ENCODE data around the gene MRPS27. TPM values are rescaled to one million over a fixed set of nuclear protein-coding genes. Genes with fewer than 3 reads are reported as not detected.
"Not testable (repeated sequence)": the region's sequence is repeated elsewhere in the genome, so short reads cannot be mapped to it uniquely, and the experiment has no call there.

MRPS27 gene
- polyA plus RNA-seq, 4 donors: 47.3 to 74.6 (median 70.2) TPM

- no peak for DNase-seq (ENCODE audit: low read depth in 4 of 4, low spot score in 3 of 4)
These were observed 6.2 kb upstream of the MRPS27 start for GRCh38 chr5:72326306-72326649.

DNA sequence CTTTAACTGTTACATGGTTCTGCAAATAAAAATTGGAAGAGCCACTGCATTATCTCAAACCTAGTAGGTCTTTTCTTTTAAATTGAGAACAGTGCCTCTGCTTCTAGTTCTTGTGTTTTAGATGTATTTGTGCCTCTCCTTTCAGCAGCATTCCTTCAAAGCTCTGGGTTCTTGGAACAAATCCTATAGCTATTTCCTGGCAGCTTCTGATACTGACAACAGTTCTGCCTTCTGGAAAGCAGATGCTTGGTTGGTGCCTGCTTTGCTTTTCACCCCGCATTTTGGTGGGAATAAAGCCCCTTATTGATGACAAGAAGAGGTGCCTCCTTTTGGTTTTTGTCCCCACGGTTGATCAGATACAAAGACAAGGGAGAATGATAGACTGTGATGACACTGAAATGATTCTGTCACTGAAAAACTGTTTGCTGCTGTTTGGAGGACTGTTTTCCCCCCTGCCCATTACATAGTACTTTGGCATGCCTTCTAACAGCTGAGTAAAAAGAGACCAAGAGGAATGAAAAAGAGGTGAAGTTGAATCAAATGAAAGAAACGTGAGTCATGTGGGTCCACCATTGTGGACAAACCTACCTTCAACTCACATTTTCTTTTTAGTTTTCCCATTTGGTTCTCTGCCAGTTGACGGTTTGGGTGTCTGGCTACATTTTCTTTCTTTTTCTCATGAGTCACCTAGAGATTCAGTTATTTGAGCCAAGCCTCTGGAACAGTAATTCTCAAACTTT lies 5.7 kb upstream of the MRPS27 start:
- no peak for DNase-seq (ENCODE audit: low read depth in 4 of 4, low spot score in 3 of 4)

DNA sequence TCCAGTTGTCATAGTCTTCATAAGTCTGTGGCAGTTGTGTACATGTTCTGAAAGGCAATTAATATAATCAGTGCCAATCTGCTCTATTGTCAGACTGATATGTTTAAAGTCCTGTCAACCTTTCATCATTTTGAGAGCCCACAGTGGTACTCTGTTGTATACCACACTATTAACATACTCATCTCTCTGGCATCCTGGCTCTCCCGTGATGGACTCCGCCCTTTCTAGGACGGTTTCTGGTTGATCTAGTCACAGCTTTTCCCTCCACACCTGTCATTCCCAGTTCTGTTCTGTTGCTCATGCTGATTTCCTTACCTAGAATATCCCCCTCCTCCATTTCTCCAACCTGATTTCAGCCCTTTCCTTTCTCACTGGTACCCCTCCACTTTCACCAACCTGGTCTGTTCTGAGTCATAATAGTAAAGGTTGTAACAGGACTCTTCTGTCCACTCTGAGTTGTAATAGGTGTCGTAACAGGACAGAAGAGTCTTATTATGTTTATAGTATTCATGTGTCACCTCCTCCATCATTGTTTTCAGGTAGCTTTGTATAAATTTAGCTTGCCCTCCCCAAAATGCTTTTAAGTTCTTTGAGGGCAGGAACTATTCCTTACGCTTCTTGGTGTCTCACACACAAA lies 4.3 kb upstream of the MRPS27 start:
- DNase-seq (ENCODE audit: low read depth in 4 of 4, low spot score in 3 of 4): no peak

- not testable (repeated sequence) for DNase-seq (ENCODE audit: low read depth in 4 of 4, low spot score in 3 of 4)
These were observed 535 bp downstream of the MRPS27 start for GRCh38 chr5:72319435-72319975.

DNA sequence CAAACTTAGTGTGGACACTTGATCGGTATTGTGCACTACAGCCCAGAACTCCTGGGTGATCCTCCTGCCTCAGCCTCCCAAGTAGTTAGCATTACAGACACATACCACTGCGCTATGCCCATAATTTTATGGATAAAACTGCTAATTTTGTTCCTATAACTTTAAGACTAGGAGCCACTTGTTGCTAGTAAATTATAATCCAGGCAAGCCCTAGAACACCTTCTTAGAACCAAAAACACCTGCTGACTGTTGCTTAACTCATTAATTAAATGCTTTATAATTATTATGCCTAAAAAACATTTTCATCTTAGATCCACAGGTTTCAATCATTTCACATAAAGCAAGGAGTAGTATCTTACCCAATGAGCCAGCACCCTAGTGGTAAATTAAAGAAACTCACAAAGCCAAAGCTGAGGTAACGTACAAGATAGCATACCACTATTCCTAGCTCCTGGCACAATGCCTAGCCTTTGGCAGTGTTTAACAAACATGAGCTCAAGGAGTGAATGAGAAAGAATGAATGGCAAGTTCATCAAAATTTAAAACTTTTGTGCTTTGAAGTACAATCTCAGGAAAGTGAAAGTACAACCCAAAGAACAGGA lies 5.4 kb downstream of the MRPS27 start:
- no peak for DNase-seq (ENCODE audit: low read depth in 4 of 4, low spot score in 3 of 4)

GRCh38 chr5:72313141-72313540 lies 6.9 kb downstream of the MRPS27 start:
- DNase-seq (ENCODE audit: low read depth in 4 of 4, low spot score in 3 of 4): no peak

GRCh38 chr5:72308853-72309191 lies 11.2 kb downstream of the MRPS27 start:
- DNase-seq (ENCODE audit: low read depth in 4 of 4, low spot score in 3 of 4): no peak

DNA sequence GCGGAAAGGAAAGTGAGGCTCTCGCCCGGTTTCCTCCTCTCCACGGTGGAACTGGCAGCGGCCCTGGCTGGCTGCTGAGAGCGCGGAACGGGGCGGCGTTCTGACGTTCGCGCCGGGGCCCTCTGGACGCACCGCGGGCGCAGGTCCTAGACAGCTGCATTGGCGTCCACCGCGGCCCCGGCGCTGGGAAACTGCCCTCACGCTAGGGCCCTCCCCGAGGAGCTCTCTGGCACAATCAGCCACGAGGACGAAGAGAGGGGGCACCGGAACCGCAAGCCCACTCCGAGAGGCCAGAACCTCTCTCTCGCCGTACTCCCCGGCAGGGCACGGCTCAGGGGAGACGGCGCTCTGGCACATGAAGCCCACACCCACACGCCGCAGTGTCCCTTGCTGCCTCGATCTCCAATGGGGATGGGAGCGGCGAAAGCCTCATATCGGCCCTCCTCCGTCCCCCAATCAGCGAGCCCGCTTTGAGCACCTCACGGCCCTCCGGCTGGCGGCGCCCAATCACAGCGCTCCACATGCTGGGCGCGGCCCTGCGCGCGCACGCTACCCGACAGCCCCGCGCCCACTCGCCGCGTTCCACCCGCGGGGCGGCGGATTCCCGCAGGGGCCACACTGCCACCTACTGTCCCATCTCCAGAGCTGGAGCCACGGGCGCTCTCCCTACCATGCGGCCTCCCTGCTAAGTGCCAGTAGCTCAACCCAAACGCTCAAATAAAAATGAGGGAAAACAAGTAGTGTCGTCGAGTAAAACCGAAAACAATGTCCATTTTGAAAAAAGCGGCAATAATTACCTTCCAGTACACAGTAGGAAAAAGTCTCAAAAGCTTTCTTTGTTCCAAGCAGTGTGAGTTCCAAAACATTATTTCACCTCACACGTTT lies 11.8 kb downstream of the MRPS27 start:
- peak; percentile 90 to 95 (median 94) for DNase-seq (ENCODE audit: low read depth in 4 of 4, low spot score in 3 of 4)

- DNase-seq (ENCODE audit: low read depth in 4 of 4, low spot score in 3 of 4): peak in 1 of 4 donors; percentile 20
These were observed 12.5 kb downstream of the MRPS27 start for GRCh38 chr5:72307573-72307967.

DNA sequence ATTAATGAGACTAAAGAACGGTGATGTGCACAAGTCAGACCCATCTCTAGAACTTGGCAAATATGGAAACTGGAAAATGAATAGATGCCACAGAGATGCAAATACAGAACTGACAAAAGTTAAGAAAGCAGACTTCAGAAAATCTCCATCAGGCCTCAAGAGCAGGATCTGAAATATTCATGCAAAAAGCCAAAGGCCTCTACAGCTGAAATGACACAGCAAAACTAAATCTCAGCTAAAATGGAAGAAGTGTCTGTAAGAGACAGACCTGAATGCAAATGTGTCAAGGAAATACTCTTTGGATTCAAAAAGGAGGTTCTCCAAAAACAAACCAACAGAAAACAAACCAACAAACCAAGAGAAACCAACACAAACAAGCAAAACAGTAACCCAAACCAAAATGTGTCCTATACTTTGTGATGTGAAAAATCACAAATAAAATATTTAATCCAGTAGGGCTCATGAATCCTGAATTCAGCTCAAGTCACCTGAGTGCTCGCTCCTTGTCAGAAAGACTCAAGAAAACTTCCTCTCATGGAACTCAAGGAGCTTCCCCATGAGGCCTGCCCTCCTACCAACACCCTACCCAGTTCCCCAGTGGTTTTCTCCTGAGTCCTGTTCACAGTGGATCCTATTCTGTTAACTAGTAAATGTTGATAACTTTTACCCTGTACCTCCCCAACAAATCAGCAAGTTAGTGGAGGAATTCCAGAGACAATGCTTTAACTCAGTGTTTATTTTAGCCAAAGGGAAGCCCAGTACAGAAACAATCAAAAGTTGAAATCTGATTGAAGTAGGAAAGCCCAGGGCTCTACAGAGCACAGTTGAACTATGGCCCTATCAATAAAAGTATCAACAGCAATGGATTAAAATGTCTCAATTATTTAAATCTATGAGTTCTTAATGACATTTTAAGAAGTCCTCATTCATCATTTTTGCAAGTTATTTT lies 14.6 kb downstream of the MRPS27 start:
- DNase-seq (ENCODE audit: low read depth in 4 of 4, low spot score in 3 of 4): no peak

GRCh38 chr5:72302171-72302570 lies 17.9 kb downstream of the MRPS27 start:
- DNase-seq (ENCODE audit: low read depth in 4 of 4, low spot score in 3 of 4): no peak

- DNase-seq (ENCODE audit: low read depth in 4 of 4, low spot score in 3 of 4): no peak
These were observed 18.5 kb downstream of the MRPS27 start for GRCh38 chr5:72301557-72301956.

DNA sequence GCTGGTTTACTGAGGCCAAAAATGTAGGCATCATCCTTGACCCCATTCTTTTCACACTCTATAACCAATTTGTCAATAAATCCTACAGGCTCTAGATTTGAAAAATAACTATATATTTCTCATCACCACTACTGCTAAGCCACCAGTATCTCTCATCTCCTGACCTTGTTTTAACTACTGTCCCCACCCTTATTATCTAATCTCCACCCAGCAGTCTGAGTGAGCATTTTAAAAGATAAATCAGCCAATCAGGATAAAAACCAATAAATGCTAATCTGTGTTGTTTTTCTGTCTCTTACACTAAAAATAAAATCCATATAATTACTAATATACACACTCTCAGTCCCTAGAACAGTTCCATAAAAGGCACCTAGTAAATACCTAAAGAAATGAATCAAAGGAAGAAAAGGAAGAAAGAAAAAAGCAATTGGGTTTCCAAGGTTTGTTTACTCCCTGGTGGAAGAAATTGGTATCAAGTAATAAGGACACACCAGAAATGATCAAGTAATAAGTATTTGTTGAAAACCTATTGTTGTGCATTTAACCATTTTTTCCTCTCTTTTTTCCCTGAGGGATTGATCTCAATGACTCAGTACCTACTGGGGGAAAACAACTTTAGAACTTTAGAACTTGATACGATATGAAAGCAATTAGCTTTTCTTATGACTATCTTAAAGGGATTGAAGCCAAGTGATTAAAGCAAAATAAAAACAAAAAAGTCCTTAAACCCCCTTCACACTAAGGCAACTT lies 19.3 kb downstream of the MRPS27 start:
- no peak for DNase-seq (ENCODE audit: low read depth in 4 of 4, low spot score in 3 of 4)

- DNase-seq (ENCODE audit: low read depth in 4 of 4, low spot score in 3 of 4): no peak
These were observed 21.3 kb downstream of the MRPS27 start for GRCh38 chr5:72298711-72299110.

- not testable (repeated sequence) for DNase-seq (ENCODE audit: low read depth in 4 of 4, low spot score in 3 of 4)
These were observed 21.9 kb downstream of the MRPS27 start for GRCh38 chr5:72298136-72298535.

DNA sequence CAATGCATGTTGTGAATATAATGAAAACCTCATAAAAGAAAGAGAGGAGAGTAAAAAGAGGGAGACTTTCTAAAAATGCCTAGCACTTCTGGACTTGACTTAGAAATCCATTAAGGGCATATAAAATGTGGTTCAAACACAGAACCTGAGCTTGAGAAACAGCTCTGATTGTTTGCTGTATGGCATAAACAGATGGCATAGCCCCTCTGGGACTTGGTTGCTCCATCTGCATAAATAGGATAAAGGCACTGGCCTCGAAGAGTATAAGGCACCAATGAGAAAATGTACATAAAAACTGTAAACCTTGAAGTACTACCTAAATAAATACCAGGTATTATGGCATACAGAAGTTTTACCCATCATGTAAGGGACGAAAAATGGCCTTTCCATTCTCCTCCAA lies 23.8 kb downstream of the MRPS27 start:
- DNase-seq (ENCODE audit: low read depth in 4 of 4, low spot score in 3 of 4): no peak

- DNase-seq (ENCODE audit: low read depth in 4 of 4, low spot score in 3 of 4): no peak
These were observed 24.5 kb downstream of the MRPS27 start for GRCh38 chr5:72295539-72295938.

DNA sequence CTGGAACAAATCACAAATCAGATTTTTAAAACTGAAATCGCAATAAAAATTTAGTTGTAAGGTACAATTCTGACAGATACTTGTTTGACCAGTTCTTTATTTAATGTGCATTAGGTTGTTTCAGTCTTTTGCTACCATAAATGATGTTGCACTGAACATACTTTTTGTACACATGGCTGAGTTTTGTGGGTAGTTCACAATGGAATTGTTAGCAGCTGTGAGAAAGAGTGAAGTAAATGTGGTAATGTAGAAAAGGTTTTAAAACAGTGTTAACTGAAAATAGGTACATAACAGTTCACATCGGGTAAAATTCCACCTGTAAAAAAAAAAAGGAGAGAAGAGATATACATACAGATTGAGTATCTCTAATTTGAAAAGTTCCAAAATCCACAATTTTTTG lies 25.6 kb downstream of the MRPS27 start:
- no peak for DNase-seq (ENCODE audit: low read depth in 4 of 4, low spot score in 3 of 4)

DNA sequence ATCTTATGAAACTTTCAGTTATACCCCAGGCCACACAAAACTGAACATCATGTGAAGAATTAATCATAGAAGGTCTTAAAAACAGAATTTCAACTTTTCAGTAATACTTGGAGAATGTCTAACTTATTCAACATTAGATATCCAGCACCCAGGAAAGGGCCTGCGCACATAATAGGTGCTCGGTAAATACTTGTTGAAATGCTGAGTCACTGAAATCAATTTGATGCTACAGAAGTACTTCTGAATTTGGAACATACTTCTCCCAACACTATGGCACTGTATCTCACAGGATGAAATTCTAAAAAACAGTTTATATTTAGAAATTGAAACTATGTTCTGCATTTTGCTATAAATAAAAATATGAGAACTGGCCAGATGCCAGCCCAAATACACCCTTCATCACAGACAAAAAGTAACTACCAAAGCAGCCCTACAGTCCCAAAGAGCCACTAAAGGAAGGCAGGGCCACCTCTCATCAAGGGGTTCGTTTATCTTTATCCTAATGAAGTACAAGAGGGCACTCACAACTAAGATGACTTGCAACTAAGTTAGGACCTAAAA lies 26.5 kb downstream of the MRPS27 start:
- no peak for DNase-seq (ENCODE audit: low read depth in 4 of 4, low spot score in 3 of 4)

Data from left renal pelvis (tissue), 4 donors.